VCaP (cell line): ENCODE data around the gene ACTN4.

ENCODE experiments used
- H3K27ac ChIP-seq: fragments of 450-650 bp; 2 replicates; pipeline ENCODE4 v1.5.1; 2017
- CTCF ChIP-seq: fragments of 450-650 bp; conservative IDR thresholded peaks from 2 replicates; pipeline ENCODE4 v1.5.1; 2017; ENCODE audit warnings: mild to moderate bottlenecking, moderate library complexity

ACTN4 gene

GRCh38 chr19:38736036-38736412 is 88.6 kb downstream of the ACTN4 start:
- TF ChIP-seq CTCF, result no peak
- peak overlapping the region; percentile 51 for H3K27ac ChIP-seq

GRCh38 chr19:38736413-38737280 is 89.2 kb downstream of the ACTN4 start:
- peak overlapping the region; percentile 51 for H3K27ac ChIP-seq

DNA sequence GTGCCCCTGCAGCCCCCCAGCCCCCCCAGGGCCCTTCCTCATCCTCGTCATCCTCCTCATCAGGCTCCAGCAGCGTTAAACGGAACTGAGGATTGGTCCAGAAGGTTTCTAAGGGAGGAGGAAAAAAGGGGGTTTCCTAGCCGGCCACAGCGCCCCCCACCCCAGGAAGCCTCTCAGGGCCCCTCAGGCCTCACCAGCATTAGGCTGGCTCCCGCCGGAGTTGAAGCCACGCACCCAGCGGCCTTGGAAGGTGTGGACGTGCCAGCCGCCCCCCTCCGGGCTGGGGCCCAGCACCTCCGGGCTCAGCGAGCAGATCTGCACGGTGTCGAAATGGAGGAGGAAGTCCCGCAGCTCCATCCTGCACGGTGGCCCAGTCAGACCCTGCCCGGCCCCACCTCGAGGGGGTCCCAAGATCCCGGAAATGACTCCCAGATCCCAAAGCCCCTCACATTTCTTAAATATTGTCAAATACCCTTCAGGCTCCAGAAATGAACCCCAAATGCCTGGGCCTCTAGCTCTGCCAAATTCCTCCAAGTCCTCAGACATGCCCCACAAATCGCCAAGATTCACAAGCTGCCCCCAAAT is 89.9 kb downstream of the ACTN4 start:
- H3K27ac ChIP-seq, result no peak overlapping the region
- TF ChIP-seq CTCF, result no peak

More at GRCh38 chr19:38736413-38737280, 89.2 kb downstream of the ACTN4 start:
- no peak for TF ChIP-seq CTCF

DNA sequence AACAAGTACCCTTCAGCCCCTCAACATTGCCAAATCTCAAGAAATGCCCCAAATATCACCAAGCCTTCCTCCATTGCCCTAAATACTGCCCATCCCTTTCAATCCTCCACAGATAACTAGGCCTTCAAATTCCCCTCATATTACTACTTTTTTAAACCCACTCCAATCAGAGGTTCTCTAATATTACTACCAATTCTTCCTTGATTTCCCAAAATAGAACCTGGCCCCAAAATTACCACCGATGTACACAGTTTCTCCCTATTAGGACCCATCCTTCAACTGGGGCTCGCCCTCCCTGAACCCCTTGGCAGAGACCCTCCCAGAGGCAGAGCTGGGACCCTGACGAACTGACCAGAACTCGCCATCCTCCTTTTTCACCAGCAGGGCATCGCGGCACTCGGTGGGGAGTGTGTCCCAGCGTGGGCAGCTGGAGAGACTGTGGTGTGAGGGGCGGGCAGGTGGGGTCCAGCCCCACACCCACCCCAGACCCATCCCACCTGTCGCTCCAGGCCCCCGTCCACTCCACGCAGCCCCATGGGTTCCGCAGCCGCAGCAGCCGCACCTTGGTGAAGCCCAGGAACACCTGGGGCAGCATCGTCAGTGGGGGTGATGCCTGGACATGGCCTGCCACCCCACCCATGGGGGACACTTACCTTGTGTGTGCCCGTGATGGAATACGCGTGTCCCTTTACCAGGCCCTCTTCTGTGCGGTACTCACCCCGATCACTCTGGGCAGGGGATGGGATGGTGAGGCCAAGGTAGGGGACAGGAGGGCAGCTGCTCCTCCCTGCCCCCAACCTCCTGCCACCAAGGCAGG is 90.7 kb downstream of the ACTN4 start:
- H3K27ac ChIP-seq, result no peak overlapping the region
- no peak for TF ChIP-seq CTCF

DNA sequence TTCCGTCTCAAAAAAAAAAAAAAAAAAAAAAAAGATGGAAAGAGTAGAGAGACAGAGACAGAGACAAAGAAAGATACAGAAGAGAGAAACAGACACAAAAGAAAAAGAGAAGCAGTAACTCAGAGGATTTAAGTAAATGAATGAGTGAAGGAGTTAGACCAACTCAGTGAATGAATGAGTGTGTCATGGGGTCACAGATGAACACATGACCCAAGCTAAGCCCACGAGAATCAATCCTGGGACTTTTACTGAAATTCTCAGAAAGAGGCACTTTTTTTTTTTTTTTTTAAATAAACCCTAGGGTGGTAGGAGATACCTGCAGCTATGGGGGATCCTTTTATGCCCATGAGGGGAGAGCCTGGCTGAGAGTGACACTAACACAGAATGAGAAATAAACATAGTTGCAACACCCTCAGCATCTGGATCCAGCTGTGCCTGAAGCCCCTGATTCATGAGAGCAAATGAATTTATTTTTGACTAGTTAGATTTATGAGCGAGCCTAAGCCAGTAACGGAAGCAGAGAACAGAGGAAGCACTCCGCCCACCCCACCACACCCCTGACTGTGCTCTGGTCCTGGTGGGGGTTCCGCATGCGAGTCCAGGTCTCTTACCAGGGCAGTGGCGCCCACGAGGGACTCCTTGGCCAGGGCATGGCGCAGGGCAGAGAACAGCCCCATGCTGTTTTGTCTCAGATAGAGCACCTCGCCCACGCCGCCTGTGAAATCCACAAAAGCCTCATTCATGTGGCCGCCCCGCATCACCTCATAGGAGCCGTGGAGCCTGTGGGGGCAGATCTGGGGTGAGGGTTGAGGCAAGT is 92.2 kb downstream of the ACTN4 start:
- H3K27ac ChIP-seq, result no peak overlapping the region
- no peak for TF ChIP-seq CTCF

DNA sequence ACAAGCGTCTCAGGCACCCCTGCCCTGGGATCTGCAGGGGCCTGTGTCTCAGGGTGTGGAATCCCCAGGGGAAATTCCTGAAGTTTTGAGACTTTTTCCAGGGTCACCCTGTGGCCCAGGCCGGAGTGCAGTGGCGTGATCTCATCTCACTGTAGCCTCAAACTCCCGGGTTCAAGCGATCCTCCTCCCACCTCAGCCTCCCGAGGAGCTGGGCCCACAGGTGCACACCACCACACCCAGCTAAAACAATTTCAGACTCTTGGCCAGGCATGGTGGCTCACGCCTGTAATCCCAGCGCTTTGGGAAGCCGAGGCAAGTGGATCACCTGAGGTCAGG is 92.8 kb downstream of the ACTN4 start:
- no peak overlapping the region for H3K27ac ChIP-seq
- TF ChIP-seq CTCF, result no peak
